ENCODE data around the gene USP22. TPM values are rescaled to one million over a fixed set of nuclear protein-coding genes. Genes with fewer than 3 reads are reported as not detected.

USP22 gene
- total and polyA plus RNA-seq, 2 experiments from 2014 or later = 68.9 to 296 TPM

GRCh38 chr17:20998571-20999043 lies 44.2 kb downstream of the USP22 start:
- Mint-ChIP-seq H3K27me3 (ENCODE audit: insufficient read depth, low read depth, poor library complexity) (peaks cover 28% of the 10 kb centered on the region), H3K4me1 (peaks cover 22% of the 10 kb centered on the region), H3K27ac (peak overlapping the region; percentile 18), H3K9me3 (peaks cover 2% of the 10 kb centered on the region; the same call in 1 of the 3 replicates), H3K36me3 (ENCODE audit: low read depth) (peaks cover 50% of the 10 kb centered on the region), H3K4me3 (no peak overlapping the region)
- Histone ChIP-seq H3K27me3 (ENCODE audit: insufficient read depth) (no peaks in the 10 kb centered on the region), H3K79me2 (replicated peaks; ENCODE audit: insufficient read depth) (peaks cover 28% of the 10 kb centered on the region), H3K9me2 (ENCODE audit: insufficient read depth) (no peaks in the 10 kb centered on the region), H3K27ac (ENCODE audit: low read depth) (peak overlapping the region; percentile 84), H3K4me2 (no peak overlapping the region), H3K4me3 (no peak overlapping the region), H3K36me3 (ENCODE audit: insufficient read depth) (peaks cover 28% of the 10 kb centered on the region), H2AFZ (no peak overlapping the region), H3K4me1 (ENCODE audit: insufficient read depth) (0 out of 2 replicates have a peak, but pooled peaks cover under 1% of the 10 kb centered on the region), H3F3A (replicated peaks; ENCODE audit: low read depth) (peaks cover 42% of the 10 kb centered on the region), H4K20me1 (replicated peaks; ENCODE audit: insufficient read depth) (peaks cover 39% of the 10 kb centered on the region)
- TF ChIP-seq ZNF114 (CRISPR knock-in tag; IDR thresholded peaks at IDR 0.05) = no peak
- TF ChIP-seq ETS1 (IDR thresholded peaks at IDR 0.05) = no peak
- TF ChIP-seq, protein P1, sequence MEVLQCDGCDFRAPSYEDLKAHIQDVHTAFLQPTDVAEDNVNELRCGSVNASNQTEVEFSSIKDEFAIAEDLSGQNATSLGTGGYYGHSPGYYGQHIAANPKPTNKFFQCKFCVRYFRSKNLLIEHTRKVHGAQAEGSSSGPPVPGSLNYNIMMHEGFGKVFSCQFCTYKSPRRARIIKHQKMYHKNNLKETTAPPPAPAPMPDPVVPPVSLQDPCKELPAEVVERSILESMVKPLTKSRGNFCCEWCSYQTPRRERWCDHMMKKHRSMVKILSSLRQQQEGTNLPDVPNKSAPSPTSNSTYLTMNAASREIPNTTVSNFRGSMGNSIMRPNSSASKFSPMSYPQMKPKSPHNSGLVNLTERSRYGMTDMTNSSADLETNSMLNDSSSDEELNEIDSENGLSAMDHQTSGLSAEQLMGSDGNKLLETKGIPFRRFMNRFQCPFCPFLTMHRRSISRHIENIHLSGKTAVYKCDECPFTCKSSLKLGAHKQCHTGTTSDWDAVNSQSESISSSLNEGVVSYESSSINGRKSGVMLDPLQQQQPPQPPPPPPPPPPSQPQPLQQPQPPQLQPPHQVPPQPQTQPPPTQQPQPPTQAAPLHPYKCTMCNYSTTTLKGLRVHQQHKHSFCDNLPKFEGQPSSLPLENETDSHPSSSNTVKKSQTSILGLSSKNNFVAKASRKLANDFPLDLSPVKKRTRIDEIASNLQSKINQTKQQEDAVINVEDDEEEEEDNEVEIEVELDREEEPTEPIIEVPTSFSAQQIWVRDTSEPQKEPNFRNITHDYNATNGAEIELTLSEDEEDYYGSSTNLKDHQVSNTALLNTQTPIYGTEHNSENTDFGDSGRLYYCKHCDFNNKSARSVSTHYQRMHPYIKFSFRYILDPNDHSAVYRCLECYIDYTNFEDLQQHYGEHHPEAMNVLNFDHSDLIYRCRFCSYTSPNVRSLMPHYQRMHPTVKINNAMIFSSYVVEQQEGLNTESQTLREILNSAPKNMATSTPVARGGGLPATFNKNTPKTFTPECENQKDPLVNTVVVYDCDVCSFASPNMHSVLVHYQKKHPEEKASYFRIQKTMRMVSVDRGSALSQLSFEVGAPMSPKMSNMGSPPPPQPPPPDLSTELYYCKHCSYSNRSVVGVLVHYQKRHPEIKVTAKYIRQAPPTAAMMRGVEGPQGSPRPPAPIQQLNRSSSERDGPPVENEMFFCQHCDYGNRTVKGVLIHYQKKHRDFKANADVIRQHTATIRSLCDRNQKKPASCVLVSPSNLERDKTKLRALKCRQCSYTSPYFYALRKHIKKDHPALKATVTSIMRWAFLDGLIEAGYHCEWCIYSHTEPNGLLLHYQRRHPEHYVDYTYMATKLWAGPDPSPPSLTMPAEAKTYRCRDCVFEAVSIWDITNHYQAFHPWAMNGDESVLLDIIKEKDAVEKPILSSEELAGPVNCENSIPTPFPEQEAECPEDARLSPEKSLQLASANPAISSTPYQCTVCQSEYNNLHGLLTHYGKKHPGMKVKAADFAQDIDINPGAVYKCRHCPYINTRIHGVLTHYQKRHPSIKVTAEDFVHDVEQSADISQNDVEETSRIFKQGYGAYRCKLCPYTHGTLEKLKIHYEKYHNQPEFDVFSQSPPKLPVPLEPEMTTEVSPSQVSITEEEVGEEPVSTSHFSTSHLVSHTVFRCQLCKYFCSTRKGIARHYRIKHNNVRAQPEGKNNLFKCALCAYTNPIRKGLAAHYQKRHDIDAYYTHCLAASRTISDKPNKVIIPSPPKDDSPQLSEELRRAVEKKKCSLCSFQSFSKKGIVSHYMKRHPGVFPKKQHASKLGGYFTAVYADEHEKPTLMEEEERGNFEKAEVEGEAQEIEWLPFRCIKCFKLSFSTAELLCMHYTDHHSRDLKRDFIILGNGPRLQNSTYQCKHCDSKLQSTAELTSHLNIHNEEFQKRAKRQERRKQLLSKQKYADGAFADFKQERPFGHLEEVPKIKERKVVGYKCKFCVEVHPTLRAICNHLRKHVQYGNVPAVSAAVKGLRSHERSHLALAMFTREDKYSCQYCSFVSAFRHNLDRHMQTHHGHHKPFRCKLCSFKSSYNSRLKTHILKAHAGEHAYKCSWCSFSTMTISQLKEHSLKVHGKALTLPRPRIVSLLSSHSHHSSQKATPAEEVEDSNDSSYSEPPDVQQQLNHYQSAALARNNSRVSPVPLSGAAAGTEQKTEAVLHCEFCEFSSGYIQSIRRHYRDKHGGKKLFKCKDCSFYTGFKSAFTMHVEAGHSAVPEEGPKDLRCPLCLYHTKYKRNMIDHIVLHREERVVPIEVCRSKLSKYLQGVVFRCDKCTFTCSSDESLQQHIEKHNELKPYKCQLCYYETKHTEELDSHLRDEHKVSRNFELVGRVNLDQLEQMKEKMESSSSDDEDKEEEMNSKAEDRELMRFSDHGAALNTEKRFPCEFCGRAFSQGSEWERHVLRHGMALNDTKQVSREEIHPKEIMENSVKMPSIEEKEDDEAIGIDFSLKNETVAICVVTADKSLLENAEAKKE (CRISPR knock-in tag; IDR thresholded peaks at IDR 0.05) = no peak
- no peak for TF ChIP-seq EZH2 (IDR thresholded peaks at IDR 0.05; ENCODE audit: low read depth, unreplicated experiment)
- no peak for TF ChIP-seq ZNF331 (CRISPR knock-in tag; IDR thresholded peaks at IDR 0.05; ENCODE audit: low read depth)
- TF ChIP-seq JUNB (IDR thresholded peaks at IDR 0.05; ENCODE audit: unreplicated experiment) = no peak
- no peak for TF ChIP-seq STAT1 (IDR thresholded peaks at IDR 0.05; ENCODE audit: unreplicated experiment)
- TF ChIP-seq NANOG (IDR thresholded peaks at IDR 0.05; ENCODE audit: borderline replicate concordance) = no peak
- TF ChIP-seq EZH2phosphoT487 (IDR thresholded peaks at IDR 0.05; ENCODE audit: unreplicated experiment) = no peak
- TF ChIP-seq REST (IDR thresholded peaks at IDR 0.05; ENCODE audit: unreplicated experiment) = no peak
- TF ChIP-seq CREB1 (CRISPR knock-in tag; IDR thresholded peaks at IDR 0.05; ENCODE audit: low read depth) = no peak
- ATAC-seq (no peak), DNase-seq (ENCODE audit: low spot score) (no peak)

Measured in GM23338 (cell line).